ENCODE data around the gene VPS9D1.
A peak's percentile ranks its signal among the peaks of the same experiment; 100 is the strongest.

VPS9D1 gene

DNA sequence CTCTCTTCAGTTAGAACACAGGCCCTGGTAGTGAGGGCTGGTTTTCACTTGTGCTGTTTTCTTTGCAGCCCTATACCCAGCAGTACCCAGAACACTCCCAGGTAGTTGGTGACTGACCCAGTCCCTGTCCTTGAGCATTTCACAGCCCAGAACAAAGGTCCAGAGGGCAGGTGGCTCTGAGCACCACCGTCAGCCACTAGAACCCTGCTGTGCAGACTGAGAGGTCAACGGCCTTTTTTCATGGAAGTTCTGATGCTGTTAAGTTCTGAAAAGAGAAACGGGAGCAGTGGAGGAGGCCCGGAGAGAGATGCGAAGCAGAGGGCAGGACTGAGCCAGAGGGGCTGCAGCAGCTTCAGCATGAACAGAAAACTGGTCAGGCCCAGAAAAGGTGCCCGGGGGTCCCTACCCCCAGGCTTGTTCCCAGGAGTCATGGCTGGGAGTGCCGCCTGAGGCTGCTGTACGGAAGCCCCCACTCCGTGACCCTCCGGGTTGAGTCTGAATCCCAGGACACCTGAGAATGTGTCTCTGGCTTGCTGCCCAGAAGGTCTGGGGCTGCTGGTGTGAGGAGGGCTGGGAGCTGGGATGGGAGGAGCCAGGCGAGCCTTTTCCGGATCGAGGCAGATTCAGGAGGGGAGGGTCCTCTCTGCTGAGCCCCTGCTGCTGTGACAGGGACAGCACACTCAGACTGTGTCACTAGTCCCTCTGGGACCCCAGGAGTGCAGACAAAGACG lies 9.3 kb upstream of the VPS9D1 start:
- TF ChIP-seq, protein P1, sequence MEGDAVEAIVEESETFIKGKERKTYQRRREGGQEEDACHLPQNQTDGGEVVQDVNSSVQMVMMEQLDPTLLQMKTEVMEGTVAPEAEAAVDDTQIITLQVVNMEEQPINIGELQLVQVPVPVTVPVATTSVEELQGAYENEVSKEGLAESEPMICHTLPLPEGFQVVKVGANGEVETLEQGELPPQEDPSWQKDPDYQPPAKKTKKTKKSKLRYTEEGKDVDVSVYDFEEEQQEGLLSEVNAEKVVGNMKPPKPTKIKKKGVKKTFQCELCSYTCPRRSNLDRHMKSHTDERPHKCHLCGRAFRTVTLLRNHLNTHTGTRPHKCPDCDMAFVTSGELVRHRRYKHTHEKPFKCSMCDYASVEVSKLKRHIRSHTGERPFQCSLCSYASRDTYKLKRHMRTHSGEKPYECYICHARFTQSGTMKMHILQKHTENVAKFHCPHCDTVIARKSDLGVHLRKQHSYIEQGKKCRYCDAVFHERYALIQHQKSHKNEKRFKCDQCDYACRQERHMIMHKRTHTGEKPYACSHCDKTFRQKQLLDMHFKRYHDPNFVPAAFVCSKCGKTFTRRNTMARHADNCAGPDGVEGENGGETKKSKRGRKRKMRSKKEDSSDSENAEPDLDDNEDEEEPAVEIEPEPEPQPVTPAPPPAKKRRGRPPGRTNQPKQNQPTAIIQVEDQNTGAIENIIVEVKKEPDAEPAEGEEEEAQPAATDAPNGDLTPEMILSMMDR (IDR thresholded peaks at IDR 0.05; ENCODE audit: borderline replicate concordance, control extremely low read depth, extremely low read depth, insufficient read depth, missing control alignments): no peak
- in situ Hi-C loops (cut with MboI; ENCODE audit: low sequenced_read_pairs, unreplicated experiment): no loop called here
- DNase-seq (ENCODE audit: low spot score): no peak

DNA sequence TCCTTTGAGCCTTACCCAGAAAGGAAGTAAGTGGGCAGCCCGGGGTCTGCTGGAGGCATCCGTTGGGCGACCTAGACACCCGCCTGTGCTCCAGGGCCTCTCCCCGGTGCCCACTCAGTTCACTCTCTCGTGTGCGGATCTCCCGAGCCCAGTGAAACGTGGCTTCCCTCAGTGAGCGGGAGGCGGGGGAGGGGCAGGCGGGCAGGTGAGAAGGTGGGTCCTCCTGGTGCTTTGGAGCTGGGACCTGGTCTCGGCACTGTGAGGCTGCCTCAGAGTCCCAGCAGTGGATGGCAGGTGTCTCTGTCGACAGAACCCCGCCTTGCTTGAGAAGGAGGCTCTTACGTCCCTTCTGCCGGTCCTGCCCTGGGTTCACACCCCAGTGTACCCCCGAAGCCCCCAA lies 8.6 kb upstream of the VPS9D1 start:
- in situ Hi-C loops (cut with MboI; ENCODE audit: low sequenced_read_pairs, unreplicated experiment): no loop called here
- DNase-seq (ENCODE audit: low spot score): no peak
- TF ChIP-seq, protein P1 (IDR thresholded peaks at IDR 0.05; ENCODE audit: borderline replicate concordance, control extremely low read depth, extremely low read depth, insufficient read depth, missing control alignments): no peak

DNA sequence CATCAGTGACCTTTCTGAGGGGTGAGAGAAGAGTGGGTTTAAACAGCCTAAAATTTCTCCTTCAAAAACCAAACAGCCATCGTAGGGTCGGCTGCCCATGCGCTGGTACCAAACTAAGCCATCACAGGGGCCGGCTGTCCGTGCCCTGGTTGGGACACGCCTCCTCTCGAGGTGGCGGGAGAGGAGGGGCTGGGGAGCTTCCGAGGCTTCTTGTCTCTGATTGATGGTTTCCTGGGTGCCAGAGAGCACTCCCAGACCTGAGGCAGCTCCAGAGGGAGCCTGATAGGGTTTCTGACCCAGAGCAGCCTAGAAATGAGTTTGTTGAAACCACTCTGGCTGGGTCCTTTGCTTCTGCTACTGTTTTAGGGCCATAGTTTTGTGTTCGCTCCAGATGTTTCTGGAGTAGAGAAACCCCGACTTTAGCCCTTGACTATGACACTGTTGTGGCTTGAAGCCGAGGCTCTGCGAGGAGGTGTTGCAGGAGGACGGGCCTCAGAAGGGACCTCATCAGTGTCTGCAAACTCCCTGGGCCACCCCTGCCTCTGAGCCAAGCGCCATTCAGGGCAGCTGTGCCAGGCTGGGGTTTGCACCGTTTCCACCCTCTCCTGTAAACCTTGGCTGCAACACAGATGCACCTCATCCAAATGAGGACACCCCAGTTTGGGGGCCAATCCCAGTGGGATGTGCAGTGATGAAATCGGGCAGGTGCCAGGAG lies 6.9 kb upstream of the VPS9D1 start:
- DNase-seq (ENCODE audit: low spot score): no peak
- in situ Hi-C loops (cut with MboI; ENCODE audit: low sequenced_read_pairs, unreplicated experiment): no loop called here
- TF ChIP-seq, protein P1 (IDR thresholded peaks at IDR 0.05; ENCODE audit: borderline replicate concordance, control extremely low read depth, extremely low read depth, insufficient read depth, missing control alignments): no peak

DNA sequence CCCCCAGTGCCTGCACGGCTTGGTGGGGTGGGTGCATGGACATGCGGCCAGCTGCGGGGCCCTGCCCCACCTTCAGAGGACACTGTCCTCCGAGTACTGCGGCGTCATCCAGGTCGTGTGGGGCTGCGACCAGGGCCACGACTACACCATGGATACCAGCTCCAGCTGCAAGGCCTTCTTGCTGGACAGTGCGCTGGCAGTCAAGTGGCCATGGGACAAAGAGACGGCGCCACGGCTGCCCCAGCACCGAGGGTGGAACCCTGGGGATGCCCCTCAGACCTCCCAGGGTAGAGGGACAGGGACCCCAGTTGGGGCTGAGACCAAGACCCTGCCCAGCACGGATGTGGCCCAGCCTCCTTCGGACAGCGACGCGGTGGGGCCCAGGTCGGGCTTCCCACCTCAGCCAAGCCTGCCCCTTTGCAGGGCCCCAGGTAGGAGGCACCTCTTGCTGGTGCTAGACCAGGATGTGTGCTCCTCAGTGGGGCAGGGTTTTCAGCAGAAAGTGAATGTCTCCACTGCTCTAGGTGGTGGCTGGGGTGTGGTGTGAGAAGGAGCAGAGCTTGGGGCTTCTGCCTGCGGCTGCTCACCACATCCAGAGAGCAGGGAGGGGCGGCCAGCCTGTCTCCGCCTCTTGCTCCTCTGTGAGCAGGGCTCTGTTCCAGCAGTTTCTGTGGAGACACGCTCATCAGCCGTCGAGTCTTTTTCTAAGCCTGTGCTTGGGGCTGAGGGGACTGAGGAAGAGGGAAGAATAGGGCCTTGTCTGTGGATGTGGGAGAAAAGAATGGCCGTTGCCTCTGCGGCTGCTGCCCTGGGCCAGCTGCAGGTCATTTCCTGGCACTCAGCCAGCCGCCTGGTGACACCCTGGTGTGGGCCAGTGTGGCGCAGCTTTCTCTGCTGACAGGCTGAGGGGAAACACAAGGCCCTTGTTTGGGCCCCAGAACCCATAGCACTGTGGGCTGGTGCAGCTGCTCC lies 2.9 kb upstream of the VPS9D1 start:
- TF ChIP-seq, protein P1 (IDR thresholded peaks at IDR 0.05; ENCODE audit: borderline replicate concordance, control extremely low read depth, extremely low read depth, insufficient read depth, missing control alignments): no peak
- in situ Hi-C loops (cut with MboI; ENCODE audit: low sequenced_read_pairs, unreplicated experiment): no loop called here
- DNase-seq (ENCODE audit: low spot score): no peak

DNA sequence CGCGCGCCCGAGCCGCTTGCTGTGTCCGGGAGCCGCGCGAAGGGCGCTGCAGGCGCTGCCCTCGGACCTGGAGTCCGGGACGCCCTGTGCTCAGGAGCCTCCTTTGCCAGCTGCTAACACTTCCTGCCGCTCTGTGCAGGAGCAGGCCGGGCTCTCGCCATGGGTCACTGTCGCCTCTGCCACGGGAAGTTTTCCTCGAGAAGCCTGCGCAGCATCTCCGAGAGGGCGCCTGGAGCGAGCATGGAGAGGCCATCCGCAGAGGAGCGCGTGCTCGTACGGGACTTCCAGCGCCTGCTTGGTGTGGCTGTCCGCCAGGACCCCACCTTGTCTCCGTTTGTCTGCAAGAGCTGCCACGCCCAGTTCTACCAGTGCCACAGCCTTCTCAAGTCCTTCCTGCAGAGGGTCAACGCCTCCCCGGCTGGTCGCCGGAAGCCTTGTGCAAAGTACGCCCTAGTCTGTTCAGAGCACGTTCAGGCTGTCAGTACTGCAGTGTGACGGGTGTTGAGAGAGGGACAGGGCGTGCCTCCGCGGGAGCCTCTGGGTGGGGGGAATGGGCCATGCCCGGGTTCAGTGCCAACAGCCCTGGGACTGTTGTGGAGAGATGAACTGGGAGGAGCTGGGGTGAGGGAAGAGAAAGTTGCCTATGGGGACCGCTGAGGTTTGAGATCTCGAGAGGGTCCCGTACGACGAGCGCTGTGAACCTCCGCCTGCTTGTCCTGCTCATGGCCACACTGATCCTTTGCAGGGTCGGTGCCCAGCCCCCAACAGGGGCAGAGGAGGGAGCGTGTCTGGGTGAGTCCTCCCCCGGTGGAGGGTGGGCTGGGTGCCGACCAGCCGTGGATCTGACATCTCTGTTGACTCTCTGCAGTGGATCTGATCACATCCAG lies 1.9 kb upstream of the VPS9D1 start:
- TF ChIP-seq, protein P1 (IDR thresholded peaks at IDR 0.05; ENCODE audit: borderline replicate concordance, control extremely low read depth, extremely low read depth, insufficient read depth, missing control alignments): no peak
- peak; percentile 61 for DNase-seq (ENCODE audit: low spot score)
- in situ Hi-C loops (cut with MboI; ENCODE audit: low sequenced_read_pairs, unreplicated experiment): no loop called here

Data from GM13976 (cell line).